CD14-positive monocyte (primary cell): ENCODE data around the gene CRYGS. TPM values are rescaled to one million over a fixed set of nuclear protein-coding genes. Genes with fewer than 3 reads are reported as not detected.

Experiments used
- DNase-seq, 3 donors: peaks; one replicate each; pipeline ENCODE4 v3.0.0-alpha.2; 2011 to 2022
- H2AFZ ChIP-seq: 2 replicates; pipeline ENCODE4 v1.6.0; 2012; ENCODE audit warnings: mild to moderate bottlenecking, low read depth, low read length, inconsistent platforms; ENCODE audit not compliant: insufficient read depth, poor library complexity, severe bottlenecking
- H3K27ac ChIP-seq, 2 donors: 1 replicate in 1 of 2; 2 replicates in 1 of 2; pipeline ENCODE4 v1.5.1; 2012 to 2013; ENCODE audit warnings: low read length in 2 of 2, control low read depth in 1 of 2, inconsistent platforms in 1 of 2, low read depth in 1 of 2, mild to moderate bottlenecking in 1 of 2
- H3K27me3 ChIP-seq, 2 donors: one replicate each; pipeline versions ENCODE4 v1.6.0 to v1.6.1; 2011 to 2013; ENCODE audit warnings: low read length in 2 of 2; ENCODE audit not compliant: control insufficient read depth in 2 of 2, insufficient read depth in 2 of 2
- H3K36me3 ChIP-seq, 2 donors: replicated peaks in 1 of 2; 1 replicate in 1 of 2; 2 replicates in 1 of 2; pipeline versions ENCODE4 v1.5.1 to v1.6.1; 2012 to 2013; ENCODE audit warnings: low read length in 2 of 2, control low read depth in 1 of 2, inconsistent platforms in 1 of 2, mild to moderate bottlenecking in 1 of 2; ENCODE audit not compliant: insufficient read depth in 2 of 2, control insufficient read depth in 1 of 2
- H3K4me1 ChIP-seq, 2 donors: 1 replicate in 1 of 2; 2 replicates in 1 of 2; pipeline versions ENCODE4 v1.5.1 to v1.6.1; 2012 to 2013; ENCODE audit warnings: low read length in 2 of 2, control low read depth in 1 of 2, inconsistent platforms in 1 of 2, mild to moderate bottlenecking in 1 of 2, moderate library complexity in 1 of 2; ENCODE audit not compliant: insufficient read depth in 2 of 2, control insufficient read depth in 1 of 2
- H3K4me2 ChIP-seq: replicated peaks from 2 replicates; pipeline ENCODE3; 2012; ENCODE audit warnings: low read length, moderate library complexity, mild to moderate bottlenecking; ENCODE audit not compliant: poor library complexity, severe bottlenecking; ENCODE audit errors: extremely low read depth
- H3K4me3 ChIP-seq, 3 experiments: fragments of 200-600 bp in 1 of 3; sonication (generic) in 1 of 3; replicated peaks in 1 of 3; 1 replicate in 2 of 3; 2 replicates in 1 of 3; pipeline ENCODE4 v1.5.1; 2011 to 2013; ENCODE audit warnings: low read length in 3 of 3, mild to moderate bottlenecking in 3 of 3, control low read depth in 2 of 3, low read depth in 2 of 3, inconsistent platforms in 1 of 3, moderate library complexity in 1 of 3
- H3K79me2 ChIP-seq: 2 replicates; pipeline ENCODE4 v1.6.0; 2012; ENCODE audit warnings: mild to moderate bottlenecking, control low read depth, inconsistent platforms, low read length, moderate library complexity; ENCODE audit not compliant: insufficient read depth
- H3K9ac ChIP-seq: 2 replicates; pipeline ENCODE4 v1.6.0; 2017; ENCODE audit warnings: low read length, mild to moderate bottlenecking; ENCODE audit not compliant: insufficient read depth, poor library complexity, severe bottlenecking
- H3K9me3 ChIP-seq, 2 donors: replicated peaks in 1 of 2; 1 replicate in 1 of 2; 2 replicates in 1 of 2; pipeline versions ENCODE4 v1.5.1 to v1.6.1; 2012 to 2013; ENCODE audit warnings: low read length in 2 of 2, control low read depth in 1 of 2; ENCODE audit not compliant: control insufficient read depth in 1 of 2, insufficient read depth in 1 of 2
- H4K20me1 ChIP-seq: 2 replicates; pipeline ENCODE4 v1.6.0; 2012; ENCODE audit warnings: mild to moderate bottlenecking, low read length, control low read depth, moderate library complexity; ENCODE audit not compliant: insufficient read depth
- H3K27ac Mint-ChIP-seq, 7 donors: one replicate each; pipeline ENCODE4 v1.8.0; 2020; ENCODE audit warnings: mild to moderate bottlenecking in 7 of 7, mixed read lengths in 7 of 7, moderate library complexity in 6 of 7, inconsistent platforms in 2 of 7
- H3K27me3 Mint-ChIP-seq, 3 donors: one replicate each; pipeline ENCODE4 v1.8.0; 2021 to 2022; ENCODE audit warnings: low read depth in 3 of 3, mild to moderate bottlenecking in 3 of 3, mixed read lengths in 3 of 3, moderate library complexity in 3 of 3, inconsistent platforms in 1 of 3
- H3K36me3 Mint-ChIP-seq, 2 donors: one replicate each; pipeline ENCODE4 v1.8.0; 2020; ENCODE audit warnings: mixed read lengths in 2 of 2, inconsistent platforms in 1 of 2, mild to moderate bottlenecking in 1 of 2
- H3K4me1 Mint-ChIP-seq: one replicate; pipeline ENCODE4 v1.8.0; 2020; ENCODE audit warnings: mild to moderate bottlenecking, mixed read lengths
- H3K4me3 Mint-ChIP-seq, 2 donors: one replicate each; pipeline ENCODE4 v1.8.0; 2020; ENCODE audit warnings: mild to moderate bottlenecking in 2 of 2, mixed read lengths in 2 of 2, moderate library complexity in 1 of 2
- H3K9me3 Mint-ChIP-seq, 7 donors: one replicate each; pipeline ENCODE4 v1.8.0; 2020 to 2022; ENCODE audit warnings: mixed read lengths in 7 of 7, mild to moderate bottlenecking in 6 of 7, moderate library complexity in 6 of 7, inconsistent platforms in 2 of 7
- CTCF ChIP-seq: fragments of 200-600 bp; IDR thresholded peaks from one replicate; pipeline ENCODE4 v1.8.0; 2022; ENCODE audit warnings: antibody characterized with exemption, mild to moderate bottlenecking
- WGBS: methylation state at CpG from one replicate; pipeline ENCODE4 v1.1.5; 2013; ENCODE audit warnings: missing lambda C conversion rate; ENCODE audit not compliant: insufficient coverage; 5-methylcytosine and 5-hydroxymethylcytosine counted together
- intact Hi-C, 2 donors: fragments of 100-400 bp; cut with micrococcal nuclease; formaldehyde crosslinking; loops; one replicate each; pipeline versions ENCODE4 v1.15.0 to v1.15.1; 2023
- polyA plus RNA-seq, 3 donors: library from polyadenylated mRNA; depleted of rRNA in 1 of 3; unstranded in 2 of 3; stranded (reverse) in 1 of 3; fragments of 300-500 nt in 2 of 3; fragments of >200 nt in 1 of 3; fragmentation: Illumina TruSeq in 2 of 3; gene quantifications; 1 replicate in 2 of 3; 2 replicates in 1 of 3; pipeline ENCODE4 v1.2.3, GENCODE V29; 2012 to 2021

CRYGS gene
- polyA plus RNA-seq, 3 donors: 0.25 to 4.1 TPM; not detected in 1

- no peak overlapping the region for H2AFZ ChIP-seq
- no peak for DNase-seq
- no peaks in the 10 kb centered on the region for H3K36me3 ChIP-seq
- H3K9ac ChIP-seq: no peak overlapping the region
- intact Hi-C loops: no loop called here
- TF ChIP-seq CTCF: no peak
- no peak overlapping the region for H3K4me3 ChIP-seq
- Mint-ChIP-seq H3K27me3 (peaks cover 1 to 6% (median 1%) of the 10 kb centered on the region in 3 donors), H3K9me3 (peaks cover 0 to 3% (median 0%) of the 10 kb centered on the region in 7 donors), H3K27ac (no peak overlapping the region), H3K4me1 (peaks cover 7% of the 10 kb centered on the region), H3K4me3 (no peak overlapping the region), H3K36me3 (no peaks in the 10 kb centered on the region)
- H3K4me2 ChIP-seq: no peak overlapping the region
- no peaks in the 10 kb centered on the region for H3K79me2 ChIP-seq
- H3K27me3 ChIP-seq: no peaks in the 10 kb centered on the region
- no peaks in the 10 kb centered on the region for H3K4me1 ChIP-seq
- WGBS: 83% methylated on average over 4 of the region's 6 CpGs
- H4K20me1 ChIP-seq: no peaks in the 10 kb centered on the region
- H3K9me3 ChIP-seq: no peaks in the 10 kb centered on the region
- H3K27ac ChIP-seq: no peak overlapping the region
Measured at GRCh38 chr3:186526256-186526606, 17.9 kb downstream of the CRYGS start.

- Mint-ChIP-seq H3K4me1 (peaks cover 7% of the 10 kb centered on the region), H3K27ac (no peak overlapping the region), H3K36me3 (no peaks in the 10 kb centered on the region), H3K9me3 (peaks cover 0 to 3% (median 0%) of the 10 kb centered on the region in 7 donors), H3K4me3 (no peak overlapping the region), H3K27me3 (peaks cover 1 to 6% (median 1%) of the 10 kb centered on the region in 3 donors)
- Histone ChIP-seq H3K79me2 (no peaks in the 10 kb centered on the region), H3K4me1 (no peaks in the 10 kb centered on the region), H2AFZ (no peak overlapping the region), H3K36me3 (no peaks in the 10 kb centered on the region), H4K20me1 (no peaks in the 10 kb centered on the region), H3K4me2 (no peak overlapping the region), H3K9ac (no peak overlapping the region), H3K4me3 (no peak overlapping the region), H3K27me3 (no peaks in the 10 kb centered on the region), H3K27ac (no peak overlapping the region), H3K9me3 (no peaks in the 10 kb centered on the region)
- DNase-seq: no peak
- WGBS: 81% methylated on average over 6 of the region's 9 CpGs
- TF ChIP-seq CTCF: no peak
- intact Hi-C loops: no loop called here
Measured at GRCh38 chr3:186525369-186526255, 18.6 kb downstream of the CRYGS start.
